Dedifferentiated amniotic fluid mesenchymal stem cell (primary cell): ENCODE measurements around the gene LPO.

Experiments used
- DNase-seq: peaks from one replicate; pipeline ENCODE4 v3.0.0-alpha.2; 2016; ENCODE audit errors: extremely low spot score

The LPO gene

GRCh38 chr17:58229384-58229783, 9.0 kb upstream of the LPO start:
- no peak for DNase-seq

- no peak for DNase-seq
Observed at GRCh38 chr17:58229881-58230280, 8.5 kb upstream of the LPO start.

DNA sequence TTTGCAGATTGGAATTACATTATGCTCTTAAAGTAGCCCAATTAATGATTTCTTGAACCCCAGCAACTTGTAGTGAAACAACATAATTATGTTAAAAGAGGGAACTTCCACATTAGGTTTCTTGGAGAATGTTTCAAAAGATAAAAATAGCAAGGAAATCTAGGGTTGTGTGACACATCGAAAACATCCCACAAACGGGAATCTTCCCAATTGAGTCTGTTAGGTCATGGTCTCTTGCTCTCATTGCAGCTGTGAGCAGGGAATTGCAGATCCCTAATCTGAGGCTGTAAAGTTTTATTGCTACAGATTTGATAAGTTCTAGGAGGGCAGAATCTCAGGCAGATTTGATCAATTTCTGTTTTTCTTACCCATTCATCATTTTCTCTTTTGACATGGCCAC, 6.7 kb upstream of the LPO start:
- no peak for DNase-seq

GRCh38 chr17:58232707-58233156, 5.7 kb upstream of the LPO start:
- DNase-seq: no peak

- no peak for DNase-seq
Observed at GRCh38 chr17:58233543-58233942, 4.8 kb upstream of the LPO start.

DNA sequence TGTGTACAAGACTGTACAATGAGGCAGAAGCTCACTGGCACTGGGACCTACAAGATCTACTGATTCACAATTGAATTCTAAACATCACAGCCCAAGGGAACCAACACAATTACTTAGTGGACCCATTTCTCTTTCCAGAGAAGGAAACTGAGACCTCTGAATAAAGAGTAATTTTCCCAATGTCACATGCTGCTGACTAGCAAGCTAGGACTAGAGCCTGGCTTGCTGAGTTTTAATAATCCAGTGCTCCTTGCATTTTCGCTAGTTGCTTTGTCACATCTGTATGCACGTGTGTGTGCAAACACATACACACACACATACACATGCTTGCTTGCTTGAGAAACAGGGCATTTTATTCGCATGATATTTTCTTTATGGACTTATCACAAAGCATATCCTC, 3.9 kb upstream of the LPO start:
- DNase-seq: no peak

GRCh38 chr17:58235821-58236220, 2.6 kb upstream of the LPO start:
- DNase-seq: no peak

GRCh38 chr17:58236394-58236793, 2.0 kb upstream of the LPO start:
- DNase-seq: no peak

DNA sequence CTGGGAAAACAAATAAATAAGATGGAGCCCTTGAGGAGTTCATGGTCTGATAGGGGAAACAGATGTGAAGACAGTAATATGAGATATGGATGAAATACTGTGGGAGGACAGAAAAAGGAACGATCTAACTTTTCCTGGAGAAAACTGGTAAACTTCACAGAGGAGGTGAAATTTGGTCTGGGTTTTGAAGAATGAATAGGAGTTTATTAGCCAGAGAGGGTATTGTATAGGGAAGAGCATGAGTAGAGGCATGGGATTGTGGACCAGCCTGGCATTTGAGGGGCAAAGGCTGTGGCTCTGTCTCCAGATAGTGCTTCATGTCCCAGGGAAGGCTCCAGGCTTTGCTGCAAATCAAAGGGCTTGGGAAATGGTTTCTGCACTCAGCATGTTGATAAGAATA, 1.6 kb downstream of the LPO start:
- DNase-seq: no peak

DNA sequence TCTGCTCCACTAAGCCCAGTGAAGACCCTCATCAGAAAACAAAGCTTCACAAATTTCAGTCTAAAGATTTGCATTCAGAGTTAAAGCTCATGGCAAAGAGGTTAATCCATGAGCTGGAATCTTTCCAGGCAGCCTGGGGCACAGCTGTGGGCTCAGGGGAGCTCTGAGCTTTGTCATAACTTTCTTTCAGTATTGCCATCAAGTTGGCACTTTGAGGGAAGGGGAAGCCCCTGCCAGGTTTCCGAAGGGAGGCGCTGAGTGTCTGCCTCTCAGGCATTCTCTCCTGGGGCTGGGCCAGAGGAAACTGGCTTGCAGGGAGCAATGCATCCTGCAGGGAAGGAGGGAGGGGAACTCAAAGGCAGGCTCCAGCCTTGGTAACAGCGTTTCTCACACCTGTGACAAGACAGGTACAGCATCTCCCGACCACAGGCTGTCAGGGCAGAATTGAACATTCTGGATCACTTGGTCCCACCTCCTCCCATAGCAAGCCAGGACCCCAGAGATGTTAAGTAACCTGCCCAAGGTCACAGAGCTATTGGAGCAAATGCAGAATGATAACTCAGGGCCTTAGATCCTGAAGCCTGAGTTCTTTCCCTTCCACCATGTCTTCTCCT, 3.9 kb downstream of the LPO start:
- no peak for DNase-seq

GRCh38 chr17:58244963-58245362, 6.6 kb downstream of the LPO start:
- no peak for DNase-seq

DNA sequence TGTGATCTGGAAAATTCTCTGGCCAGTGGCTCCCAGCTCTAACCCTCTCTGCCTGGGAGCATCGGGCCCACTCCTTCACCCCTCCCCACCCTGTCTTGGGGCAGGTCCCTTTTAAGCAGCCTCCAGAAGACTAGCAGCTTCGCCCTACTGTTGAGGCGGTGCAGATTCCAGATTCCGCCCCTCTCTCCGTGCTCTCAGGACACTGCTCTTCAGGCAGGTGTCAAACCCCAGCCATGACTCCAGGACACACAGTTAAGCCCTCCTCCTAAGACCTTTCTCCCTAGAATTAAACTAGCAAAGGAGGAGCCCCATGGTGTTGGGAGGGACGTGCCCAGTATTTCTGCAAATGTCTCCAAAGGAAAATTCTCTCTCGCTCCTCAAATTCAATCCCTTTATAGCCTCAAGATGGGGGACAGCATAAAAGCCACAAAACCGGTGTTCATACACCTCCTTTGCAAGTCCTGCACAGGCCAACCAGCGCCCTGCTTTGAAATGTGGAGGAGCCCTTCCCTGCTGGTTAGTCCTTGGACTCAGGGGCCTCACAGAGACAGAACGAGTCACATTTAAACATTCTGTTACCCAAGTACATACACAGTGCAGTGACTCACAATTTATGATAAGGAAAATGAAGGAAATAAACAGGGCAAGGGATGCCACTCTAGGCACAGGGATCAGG, 7.2 kb downstream of the LPO start:
- DNase-seq: no peak

GRCh38 chr17:58246104-58246740, 7.8 kb downstream of the LPO start:
- DNase-seq: no peak

- DNase-seq: no peak
Observed at GRCh38 chr17:58246781-58247180, 8.4 kb downstream of the LPO start.

DNA sequence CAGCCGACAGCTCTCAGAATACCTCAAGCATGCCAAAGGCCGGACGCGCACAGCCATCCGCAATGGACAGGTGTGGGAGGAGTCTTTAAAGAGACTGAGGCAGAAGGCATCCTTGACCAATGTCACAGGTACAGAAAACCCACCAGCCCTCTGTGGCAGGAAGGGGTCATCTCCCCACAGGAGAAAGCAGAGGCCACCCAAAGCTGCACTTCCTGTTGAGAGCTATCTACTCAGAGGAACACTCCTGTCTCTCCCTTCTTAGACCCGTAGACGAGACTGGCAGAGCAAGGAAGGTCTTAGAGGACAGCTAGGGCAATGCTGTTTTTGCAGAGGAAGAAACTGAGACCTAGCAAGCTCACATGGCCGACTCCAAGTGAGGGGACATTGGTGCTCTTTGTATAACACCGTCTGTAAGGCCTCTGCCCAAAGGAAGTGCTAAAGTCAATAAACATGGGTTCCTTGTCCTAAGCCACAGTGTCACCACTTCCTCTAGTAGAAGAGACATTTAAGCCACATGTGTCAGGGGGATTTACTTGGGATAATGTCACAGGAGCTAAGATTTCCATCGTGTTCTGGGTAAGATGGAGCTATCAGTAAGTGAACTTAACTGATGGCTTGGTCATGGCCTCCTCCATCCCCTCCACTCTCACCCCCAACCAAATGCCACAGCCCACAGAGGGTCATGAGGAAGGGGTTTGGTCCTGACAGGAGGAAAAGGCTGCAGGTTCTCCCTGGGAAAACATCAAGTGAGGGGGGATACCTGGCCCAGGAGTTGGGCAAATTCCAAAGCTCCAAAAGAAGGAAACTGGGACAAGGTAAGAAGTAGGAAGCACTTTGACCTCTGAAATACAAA, 9.4 kb downstream of the LPO start:
- no peak for DNase-seq

DNA sequence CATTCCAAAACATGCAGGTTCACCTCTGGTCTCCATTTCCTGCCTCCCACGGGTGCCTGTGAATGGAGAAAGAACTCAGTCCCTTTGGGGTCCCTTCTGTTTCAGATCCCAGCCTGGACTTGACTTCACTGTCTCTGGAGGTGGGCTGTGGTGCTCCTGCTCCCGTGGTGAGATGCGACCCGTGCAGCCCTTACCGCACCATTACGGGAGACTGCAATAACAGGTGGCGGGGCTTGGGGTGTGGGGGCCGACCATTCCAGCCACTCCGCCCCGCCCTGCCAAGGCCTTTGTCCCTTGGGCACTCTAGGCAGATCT, 10.5 kb downstream of the LPO start:
- DNase-seq: no peak

DNA sequence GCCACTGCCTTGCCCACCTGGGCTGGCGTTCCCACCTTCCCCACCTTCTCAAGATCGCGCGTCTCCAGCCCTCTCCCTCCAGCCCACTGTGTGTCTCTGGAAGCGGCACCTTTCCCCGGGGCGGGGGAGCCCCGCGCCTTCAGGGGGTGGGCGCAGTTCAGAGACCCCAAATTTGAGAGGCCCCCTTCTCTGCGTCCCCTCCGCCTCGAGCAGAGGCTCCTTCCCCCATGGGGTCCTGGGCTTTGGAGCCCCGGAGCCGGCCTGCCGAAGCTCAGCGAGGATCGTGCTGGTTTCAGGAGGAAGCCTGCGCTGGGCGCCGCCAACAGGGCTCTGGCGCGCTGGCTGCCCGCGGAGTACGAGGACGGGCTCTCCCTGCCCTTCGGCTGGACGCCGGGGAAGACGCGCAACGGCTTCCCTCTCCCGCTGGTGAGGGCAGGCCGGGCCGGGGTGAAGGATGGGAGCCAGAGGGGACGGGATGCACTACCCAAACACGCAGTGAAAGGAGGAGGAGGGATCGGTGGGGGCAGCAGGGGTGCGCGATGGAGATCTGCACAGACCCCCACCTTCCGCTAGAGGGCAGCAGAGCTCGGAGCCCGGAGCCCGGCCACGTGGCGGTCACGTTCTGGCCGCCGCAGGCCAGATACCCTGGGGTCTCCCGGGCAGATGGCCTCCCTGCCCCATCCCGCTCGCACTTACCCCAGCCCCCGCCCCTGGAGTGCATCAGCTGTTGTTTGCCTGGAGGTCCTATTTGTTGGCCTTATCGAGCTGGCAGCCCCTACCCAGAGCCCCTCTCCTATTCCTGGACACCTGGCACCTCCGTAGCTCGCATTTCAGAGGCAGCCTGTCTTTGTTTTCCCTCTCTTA, 11.1 kb downstream of the LPO start:
- no peak for DNase-seq

DNA sequence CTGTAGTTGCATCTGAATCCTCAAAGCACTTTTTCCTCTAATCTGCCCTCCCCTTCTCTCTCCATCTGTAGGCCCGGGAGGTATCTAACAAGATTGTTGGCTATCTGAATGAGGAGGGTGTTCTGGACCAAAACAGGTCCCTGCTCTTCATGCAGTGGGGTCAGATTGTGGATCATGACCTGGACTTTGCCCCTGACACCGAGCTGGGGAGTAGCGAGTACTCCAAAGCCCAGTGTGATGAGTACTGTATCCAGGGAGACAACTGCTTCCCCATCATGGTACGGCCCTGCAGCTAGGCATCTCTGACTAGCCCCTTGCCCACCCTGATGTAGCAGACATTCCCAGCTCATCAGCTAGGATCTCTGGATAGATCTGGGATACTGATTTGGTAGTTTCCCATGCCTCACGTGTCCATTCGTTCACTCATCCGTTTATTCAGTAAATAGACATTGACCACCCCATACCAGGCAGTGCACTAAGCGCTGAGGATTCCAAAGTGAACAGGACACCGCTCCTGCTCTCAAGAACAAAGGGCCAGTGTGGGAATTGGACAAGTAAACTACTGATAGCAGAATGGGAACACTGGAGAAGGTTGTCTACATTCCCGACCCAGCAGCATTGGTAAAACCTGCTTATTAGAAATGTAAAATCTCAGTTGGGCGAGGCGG, 12.1 kb downstream of the LPO start:
- no peak for DNase-seq

DNA sequence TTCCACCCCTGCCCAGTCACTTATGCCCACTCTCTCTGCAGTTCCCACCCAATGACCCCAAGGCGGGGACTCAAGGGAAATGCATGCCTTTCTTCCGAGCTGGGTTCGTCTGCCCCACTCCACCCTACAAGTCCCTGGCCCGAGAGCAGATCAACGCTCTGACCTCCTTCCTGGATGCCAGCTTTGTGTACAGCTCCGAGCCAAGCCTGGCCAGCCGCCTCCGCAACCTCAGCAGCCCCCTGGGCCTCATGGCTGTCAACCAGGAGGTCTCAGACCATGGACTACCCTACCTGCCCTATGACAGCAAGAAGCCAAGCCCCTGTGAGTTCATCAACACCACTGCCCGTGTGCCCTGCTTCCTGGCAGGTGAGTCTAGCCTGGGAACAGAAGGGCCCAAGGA, 13.8 kb downstream of the LPO start:
- DNase-seq: no peak

- DNase-seq: no peak
Observed at GRCh38 chr17:58253082-58253481, 14.7 kb downstream of the LPO start.

DNA sequence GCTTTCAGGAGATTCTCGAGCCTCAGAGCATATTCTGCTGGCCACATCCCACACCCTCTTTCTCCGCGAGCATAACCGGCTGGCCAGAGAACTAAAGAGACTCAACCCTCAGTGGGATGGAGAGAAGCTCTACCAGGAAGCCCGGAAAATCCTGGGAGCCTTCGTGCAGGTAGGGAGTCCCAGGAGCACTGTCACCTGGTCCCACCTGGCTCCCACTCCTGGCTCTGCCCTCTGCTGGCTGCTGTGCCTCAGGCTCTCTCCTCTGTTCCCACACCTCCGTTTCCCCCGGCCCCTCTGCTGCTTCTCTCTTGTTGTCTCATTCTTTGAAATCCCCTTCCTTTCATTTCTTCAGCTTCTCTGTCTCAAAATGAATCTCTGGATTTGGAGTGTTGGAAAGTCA, 16.4 kb downstream of the LPO start:
- no peak for DNase-seq
